SU-DHL-6 (cell line): ENCODE measurements around the gene TRMT5.

Source experiments
- CTCF ChIP-seq: fragments of 200-600 bp; sonication (generic); IDR thresholded peaks from one replicate; pipeline ENCODE4 v1.5.1; 2017; ENCODE audit warnings: antibody characterized with exemption, mild to moderate bottlenecking, low read length, moderate library complexity; ENCODE audit not compliant: insufficient read depth, poor library complexity, severe bottlenecking
- EZH2phosphoT487 ChIP-seq: fragments of 200-600 bp; sonication (generic), shearing (Covaris generic); conservative IDR thresholded peaks from 2 replicates; pipeline ENCODE4 v1.6.1; 2018; ENCODE audit warnings: mild to moderate bottlenecking, antibody characterized with exemption, low read length, moderate library complexity, mixed read lengths

GRCh38 chr14:60944204-60944603 is 36.7 kb downstream of the TRMT5 start:
- TF ChIP-seq CTCF (no peak), EZH2phosphoT487 (no peak)
